K562 (cell line): ENCODE data around the gene TRIP10. TPM values are rescaled to one million over a fixed set of nuclear protein-coding genes. Genes with fewer than 3 reads are reported as not detected.

Source experiments
- ATAC-seq: fragments of 200-7000 bp; cut with Tn5 transposase; 3 replicates; pipeline ENCODE4 v1.9.1; 2020; ENCODE audit warnings: moderate library complexity
- BruUV-seq: library from RNA; stranded (reverse); fragments of 400-500 nt; replicated peaks from 2 replicates; lab custom pipeline; 2021; lab: Mats Ljungman, UMichigan
- CTCF ChIA-PET: fragments of 300-600 bp; formaldehyde crosslinking; extraction: SDS; loops from one replicate; lab custom pipeline; 2021; ENCODE audit warnings: low intra/inter-chr PET ratio; lab: Yijun Ruan, JAX
- POLR2A ChIA-PET: fragments of 300-600, 350-650 bp; sonication (Branson Sonifier 250); formaldehyde crosslinking; extraction: SDS; loops from one replicate; lab custom pipeline; 2021; ENCODE audit warnings: antibody characterized with exemption, inconsistent platforms; lab: Yijun Ruan, JAX
- DNase-seq, 4 experiments: peaks; one replicate each; pipeline versions ENCODE4 v3.0.0 to v3.0.0-alpha.2; 2011 to 2018; ENCODE audit warnings: low spot score in 3 of 4, mixed read lengths in 3 of 4; ENCODE audit errors: extremely low read depth in 1 of 4
- FAIRE-seq: peaks from 2 replicates; lab custom pipeline; 2011; peaks lifted over from hg19 to GRCh38; lab: Jason Lieb, UNC
- H2AFZ ChIP-seq: 2 replicates; pipeline ENCODE4 v1.6.0; 2011; ENCODE audit warnings: low read depth, low read length, control low read depth, inconsistent platforms
- H3K27ac ChIP-seq: fragments of 200-600 bp; 3 replicates; pipeline ENCODE4 v1.8.0; 2011; ENCODE audit warnings: low read depth, mild to moderate bottlenecking, control low read depth, inconsistent platforms, low read length, moderate library complexity, mixed read lengths; ENCODE audit errors: extremely low read depth
- H3K27me3 ChIP-seq, 2 experiments: fragments of 300-600 bp in 1 of 2; 2 replicates in 1 of 2; 3 replicates in 1 of 2; pipeline versions ENCODE4 v1.6.0 to v1.8.0; 2011; ENCODE audit warnings: inconsistent platforms in 2 of 2, low read length in 2 of 2, mild to moderate bottlenecking in 1 of 2, mixed read lengths in 1 of 2, moderate library complexity in 1 of 2; ENCODE audit not compliant: control insufficient read depth in 2 of 2, insufficient read depth in 2 of 2
- H3K36me3 ChIP-seq: fragments of 300-600 bp; 3 replicates; pipeline ENCODE4 v1.8.0; 2011; ENCODE audit warnings: mild to moderate bottlenecking, low read length, inconsistent platforms; ENCODE audit not compliant: control insufficient read depth, insufficient read depth
- H3K4me1 ChIP-seq, 2 experiments: fragments of 200-600 bp in 1 of 2; replicated peaks in 1 of 2; 2 replicates in 1 of 2; 3 replicates in 1 of 2; pipeline versions ENCODE4 v1.5.1 to v1.8.0; 2011; ENCODE audit warnings: inconsistent platforms in 2 of 2, low read length in 2 of 2, mild to moderate bottlenecking in 1 of 2, mixed read lengths in 1 of 2, moderate library complexity in 1 of 2; ENCODE audit not compliant: control insufficient read depth in 2 of 2, insufficient read depth in 2 of 2
- H3K4me2 ChIP-seq: 2 replicates; pipeline ENCODE4 v1.6.1; 2011; ENCODE audit warnings: low read length, control low read depth, inconsistent platforms, mixed read lengths; ENCODE audit not compliant: insufficient read depth
- H3K4me3 ChIP-seq: fragments of 200-600 bp; sonication (generic), shearing (Covaris generic); 2 replicates; pipeline ENCODE4 v1.5.1; 2016; ENCODE audit warnings: control low read depth, inconsistent platforms
- H3K79me2 ChIP-seq: fragments of 200-600 bp; 3 replicates; pipeline ENCODE4 v1.8.0; 2011; ENCODE audit warnings: low read length, inconsistent platforms; ENCODE audit not compliant: control insufficient read depth, insufficient read depth
- H3K9ac ChIP-seq, 2 experiments: 2 replicates each; pipeline versions ENCODE4 v1.6.0 to v1.6.1; 2011; ENCODE audit warnings: low read depth in 2 of 2, low read length in 2 of 2, control low read depth in 1 of 2, inconsistent platforms in 1 of 2, mild to moderate bottlenecking in 1 of 2, mixed read lengths in 1 of 2; ENCODE audit not compliant: insufficient read depth in 1 of 2
- H3K9me1 ChIP-seq: one replicate; pipeline ENCODE4 v1.6.0; 2011; ENCODE audit warnings: inconsistent platforms, mild to moderate bottlenecking, low read length, moderate library complexity; ENCODE audit not compliant: control insufficient read depth, insufficient read depth
- H3K9me3 ChIP-seq: replicated peaks from 2 replicates; pipeline ENCODE4 v1.5.1; 2011; ENCODE audit warnings: low read depth, low read length, inconsistent platforms; ENCODE audit not compliant: control insufficient read depth, insufficient read depth
- H4K20me1 ChIP-seq: replicated peaks from 2 replicates; pipeline ENCODE4 v1.6.1; 2011; ENCODE audit warnings: low read length, inconsistent platforms, mixed read lengths; ENCODE audit not compliant: control insufficient read depth, insufficient read depth
- ATF1 ChIP-seq, 2 experiments: fragments of 450-650 bp in 1 of 2; IDR thresholded peaks; 2 replicates each; pipeline ENCODE4 v1.6.1; 2016; ENCODE audit warnings: missing compliant biosample characterization in 1 of 2, missing genetic modification characterization in 1 of 2
- BCOR ChIP-seq: fragments of 450-650 bp; IDR thresholded peaks from 2 replicates; pipeline ENCODE4 v1.6.1; 2016
- HDAC2 ChIP-seq: fragments of 450-650 bp; IDR thresholded peaks from 2 replicates; pipeline ENCODE4 v1.6.1; 2016; ENCODE audit warnings: mild to moderate bottlenecking
- U2AF1 ChIP-seq: fragments of 200-400 bp; formaldehyde crosslinking; optimal IDR thresholded peaks from 2 replicates; pipeline ENCODE3; 2017; ENCODE audit warnings: mild to moderate bottlenecking, low read depth, low read length, moderate library complexity
- ZNF121 ChIP-seq: sonication (generic); formaldehyde crosslinking; conservative IDR thresholded peaks from 2 replicates; pipeline ENCODE4 v1.8.0; 2022; ENCODE audit warnings: missing genetic modification reagents
- WGBS: fragments of 100-300 bp; shearing (Covaris generic); methylation state at CpG from one replicate; pipeline ENCODE4 v1.1.6; 2016; ENCODE audit warnings: low coverage, mixed read lengths; ENCODE audit not compliant: insufficient coverage; ENCODE audit errors: missing lambda C conversion rate; 5-methylcytosine and 5-hydroxymethylcytosine counted together
- in situ Hi-C: fragments of 300-500 bp; cut with MboI; formaldehyde crosslinking; loops from 4 replicates; pipeline ENCODE4 v1.15.0; 2018; ENCODE audit warnings: inconsistent platforms, mixed read lengths
- intact Hi-C: fragments of 100-400 bp; cut with micrococcal nuclease; formaldehyde crosslinking; loops from 2 replicates; pipeline ENCODE4 v1.14.2; 2022
- polyA plus RNA-seq, 8 experiments: library from polyadenylated mRNA; depleted of rRNA in 4 of 8; stranded (reverse) in 5 of 8; unstranded in 3 of 8; fragments of >200 nt; fragmentation: Nextera tagmentation in 2 of 8; fragmentation: Illumina TruSeq in 1 of 8; extraction: Ambion mirVana in 2 of 8; extraction: Trizol in 1 of 8; gene quantifications; 2 replicates each; pipeline versions ENCODE4 v1.2.1 to v1.2.3, GENCODE V29; 2011 to 2014; ENCODE audit warnings: inconsistent platforms in 1 of 8, missing spikeins in 1 of 8
- total RNA-seq, 7 experiments: library from RNA; depleted of rRNA in 6 of 7; stranded (reverse); fragments of >200 nt in 6 of 7; fragmentation: Illumina TruSeq in 2 of 7; extraction: Trizol in 2 of 7; gene quantifications; 2 replicates each; pipeline versions ENCODE4 v1.2.1 to v1.2.3, GENCODE V29; 2011 to 2021; ENCODE audit warnings: low replicate concordance in 1 of 7

The TRIP10 gene
- total and polyA plus RNA-seq, 9 of the 15 experiments (the other 6 are each of a cell fraction or from before 2014, with no cell fraction given): 1.2 to 66.8 (median 36.1) TPM

- Histone ChIP-seq H3K27me3 (no peaks in the 10 kb centered on the region), H3K4me2 (peak overlapping the region; percentile 91)
- in situ Hi-C loops: no loop called here
- TF ChIP-seq ATF1 (CRISPR knock-in tag; IDR thresholded peaks at IDR 0.05) (no peak), ATF1 (tag; IDR thresholded peaks at IDR 0.05) (peak; percentile 61; the same call in 1 of the 2 replicates), ZNF121 (CRISPR knock-in tag) (peak; percentile 94), U2AF1 (no peak), BCOR (peak; percentile 5; the same call in 1 of the 2 replicates), HDAC2 (0 out of 2 replicates have a peak, but pooled peaks have one; percentile 4)
- TF ChIP-seq, all 486 proteins: peak for 4
- CTCF ChIA-PET: no interaction called here
- peak overlapping the region in 1 of 2 experiments; percentile 81; a peak in 1 of 4 replicates for H3K9ac ChIP-seq
- H3K9me1 ChIP-seq: peaks cover 4% of the 10 kb centered on the region
- H3K79me2 ChIP-seq: peaks cover 20% of the 10 kb centered on the region
- DNase-seq (no peak), ATAC-seq (no peak), FAIRE-seq (no peak)
- no peak overlapping the region for H3K27ac ChIP-seq
- peaks cover 9 to 36% of the 10 kb centered on the region in 2 experiments for H3K4me1 ChIP-seq
- intact Hi-C loops: loop anchor here (10.0 kb wide), 1 partner anchor 96 kb away; no protein-coding TSS in a partner anchor
- H3K9me3 ChIP-seq: no peaks in the 10 kb centered on the region
- H4K20me1 ChIP-seq: no peaks in the 10 kb centered on the region
- no peak overlapping the region for H3K4me3 ChIP-seq
- no TSS peak for BruUV-seq
- WGBS: 65% methylated on average over 8 of the region's 8 CpGs
- H2AFZ ChIP-seq: peak overlapping the region; percentile 95
- H3K36me3 ChIP-seq: no peaks in the 10 kb centered on the region
- POLR2A ChIA-PET: no interaction called here
Observed at GRCh38 chr19:6768236-6768785, 28.8 kb downstream of the TRIP10 start.
